ENCODE results near the gene NDUFB10. TPM values are rescaled to one million over a fixed set of nuclear protein-coding genes. Genes with fewer than 3 reads are reported as not detected.

NDUFB10 gene
- total RNA-seq, 2 donors from 2014 or later = 172 to 333 TPM

GRCh38 chr16:1974157-1975070 lies 15.1 kb downstream of the NDUFB10 start:
- intact Hi-C loops (cut with DNase I) = no loop called here
- no peak overlapping the region for H3K4me3 ChIP-seq
- TF ChIP-seq POLR2AphosphoS5 (IDR thresholded peaks at IDR 0.05) = no peak
- no peak for TF ChIP-seq POLR2A (IDR thresholded peaks at IDR 0.05)
- TF ChIP-seq CTCF (IDR thresholded peaks at IDR 0.05) = no peak
- H3K36me3 ChIP-seq = peaks cover 11 to 13% of the 10 kb centered on the region in 2 donors
- H3K4me1 ChIP-seq (replicated peaks) = peaks cover 6% of the 10 kb centered on the region
- H3K27ac ChIP-seq = no peak overlapping the region
- WGBS = 92% methylated on average over 34 of the region's 42 CpGs
- H3K27me3 ChIP-seq (replicated peaks; ENCODE audit: insufficient read depth) = no peaks in the 10 kb centered on the region
- DNase-seq (ENCODE audit: low spot score) = no peak
- no peaks in the 10 kb centered on the region for H3K9me3 ChIP-seq

- no peak overlapping the region for H3K4me3 ChIP-seq
- H3K27me3 ChIP-seq (replicated peaks; ENCODE audit: insufficient read depth) = no peaks in the 10 kb centered on the region
- DNase-seq (ENCODE audit: low spot score) = no peak
- no peak for TF ChIP-seq POLR2AphosphoS5 (IDR thresholded peaks at IDR 0.05)
- no peak for TF ChIP-seq CTCF (IDR thresholded peaks at IDR 0.05)
- no peak for TF ChIP-seq POLR2A (IDR thresholded peaks at IDR 0.05)
- peaks cover 6% of the 10 kb centered on the region for H3K4me1 ChIP-seq (replicated peaks)
- H3K36me3 ChIP-seq = peaks cover 11 to 13% of the 10 kb centered on the region in 2 donors
- no peaks in the 10 kb centered on the region for H3K9me3 ChIP-seq
- WGBS = 90% methylated on average over 33 of the region's 33 CpGs
- H3K27ac ChIP-seq = no peak overlapping the region
- intact Hi-C loops (cut with DNase I) = no loop called here
Measured at GRCh38 chr16:1975432-1976215, 16.3 kb downstream of the NDUFB10 start.

- peaks cover 11 to 13% of the 10 kb centered on the region in 2 donors for H3K36me3 ChIP-seq
- WGBS = 96% methylated on average over 4 of the region's 8 CpGs
- no peaks in the 10 kb centered on the region for H3K9me3 ChIP-seq
- H3K27me3 ChIP-seq (replicated peaks; ENCODE audit: insufficient read depth) = no peaks in the 10 kb centered on the region
- H3K27ac ChIP-seq = no peak overlapping the region
- TF ChIP-seq POLR2AphosphoS5 (IDR thresholded peaks at IDR 0.05) (no peak), POLR2A (IDR thresholded peaks at IDR 0.05) (no peak), CTCF (IDR thresholded peaks at IDR 0.05) (no peak)
- H3K4me1 ChIP-seq (replicated peaks) = peaks cover 6% of the 10 kb centered on the region
- H3K4me3 ChIP-seq = no peak overlapping the region
- intact Hi-C loops (cut with DNase I) = no loop called here
- DNase-seq (ENCODE audit: low spot score) = no peak
Measured at GRCh38 chr16:1976216-1976520, 16.8 kb downstream of the NDUFB10 start.

GRCh38 chr16:1976951-1977874 lies 17.9 kb downstream of the NDUFB10 start:
- DNase-seq (ENCODE audit: low spot score) = no peak
- TF ChIP-seq POLR2A (IDR thresholded peaks at IDR 0.05) = no peak
- TF ChIP-seq POLR2AphosphoS5 (IDR thresholded peaks at IDR 0.05) = no peak
- intact Hi-C loops (cut with DNase I) = no loop called here
- Histone ChIP-seq H3K9me3 (no peaks in the 10 kb centered on the region), H3K4me3 (no peak overlapping the region), H3K36me3 (peaks cover 11 to 13% of the 10 kb centered on the region in 2 donors), H3K4me1 (replicated peaks) (peaks cover 6% of the 10 kb centered on the region), H3K27ac (peak overlapping the region in 1 of 2 donors; percentile 77), H3K27me3 (replicated peaks; ENCODE audit: insufficient read depth) (no peaks in the 10 kb centered on the region)
- WGBS = 90% methylated on average over 33 of the region's 33 CpGs
